Endothelial cell of umbilical vein (primary cell): Measurements from ENCODE around the gene DNAJB8. TPM values are rescaled to one million over a fixed set of nuclear protein-coding genes. Genes with fewer than 3 reads are reported as not detected.

Experiments
- BruUV-seq: library from RNA; stranded (reverse); fragments of 400-500 nt; replicated peaks from 2 replicates; lab custom pipeline; 2021; lab: Mats Ljungman, UMichigan
- CTCF ChIA-PET: fragments of 300-600, 350-600 bp; sonication (Branson Sonifier 250); formaldehyde crosslinking; loops from one replicate; lab custom pipeline; 2021; ENCODE audit warnings: antibody characterized with exemption, inconsistent platforms; lab: Charles Lee
- POLR2A ChIA-PET: fragments of 300-600, 350-600 bp; sonication (Branson Sonifier 250); formaldehyde crosslinking; loops from one replicate; lab custom pipeline; 2021; ENCODE audit warnings: antibody characterized with exemption, inconsistent platforms; lab: Charles Lee
- DNase-seq: peaks from one replicate; pipeline ENCODE4 v3.0.0-alpha.2; 2011; ENCODE audit warnings: low read depth, low spot score
- FAIRE-seq: peaks from 2 replicates; lab custom pipeline; 2011; peaks lifted over from hg19 to GRCh38; lab: Jason Lieb, UNC
- H2AFZ ChIP-seq: 2 replicates; pipeline ENCODE4 v1.6.0; 2012; ENCODE audit warnings: low read depth, low read length, control low read depth, inconsistent platforms
- H3K27ac ChIP-seq: 2 replicates; pipeline ENCODE4 v1.5.1; 2011; ENCODE audit warnings: low read depth, mild to moderate bottlenecking, control low read depth, low read length, moderate library complexity; ENCODE audit not compliant: insufficient read depth
- H3K27me3 ChIP-seq, 2 experiments: 2 replicates each; pipeline versions ENCODE4 v1.6.0 to v1.6.1; 2011; ENCODE audit warnings: low read length in 2 of 2, mixed read lengths in 1 of 2; ENCODE audit not compliant: control insufficient read depth in 2 of 2, insufficient read depth in 2 of 2
- H3K36me3 ChIP-seq, 2 experiments: 2 replicates in 1 of 2; 3 replicates in 1 of 2; pipeline ENCODE4 v1.5.1; 2011; ENCODE audit warnings: low read length in 2 of 2, mild to moderate bottlenecking in 1 of 2, moderate library complexity in 1 of 2; ENCODE audit not compliant: control insufficient read depth in 2 of 2, insufficient read depth in 2 of 2; ENCODE audit errors: extremely low read depth in 1 of 2
- H3K4me1 ChIP-seq: 3 replicates; pipeline ENCODE4 v1.5.1; 2011; ENCODE audit warnings: mild to moderate bottlenecking, low read length; ENCODE audit not compliant: control insufficient read depth, insufficient read depth; ENCODE audit errors: extremely low read depth
- H3K4me2 ChIP-seq: 2 replicates; pipeline ENCODE4 v1.6.1; 2011; ENCODE audit warnings: low read length, control low read depth, mixed read lengths; ENCODE audit not compliant: insufficient read depth
- H3K4me3 ChIP-seq, 3 experiments: fragments of 200-600 bp in 1 of 3; sonication (generic), shearing (Covaris generic) in 1 of 3; replicated peaks in 1 of 3; 2 replicates each; pipeline ENCODE4 v1.5.1; 2011 to 2016; ENCODE audit warnings: control low read depth in 3 of 3, low read length in 3 of 3, mild to moderate bottlenecking in 2 of 3, inconsistent platforms in 1 of 3, low read depth in 1 of 3, moderate library complexity in 1 of 3; ENCODE audit not compliant: insufficient read depth in 1 of 3
- H3K79me2 ChIP-seq: 2 replicates; pipeline ENCODE4 v1.6.0; 2012; ENCODE audit warnings: low read length, inconsistent platforms; ENCODE audit not compliant: control insufficient read depth, insufficient read depth
- H3K9ac ChIP-seq: replicated peaks from 2 replicates; pipeline ENCODE3; 2011; ENCODE audit warnings: low read length, control low read depth; ENCODE audit not compliant: insufficient read depth; ENCODE audit errors: extremely low read depth
- H3K9me1 ChIP-seq: replicated peaks from 3 replicates; pipeline ENCODE4 v1.6.0; 2011; ENCODE audit warnings: mild to moderate bottlenecking, low read length; ENCODE audit not compliant: control insufficient read depth, insufficient read depth; ENCODE audit errors: extremely low read depth
- H3K9me3 ChIP-seq: replicated peaks from 2 replicates; pipeline ENCODE4 v1.5.1; 2012; ENCODE audit warnings: low read length, inconsistent platforms; ENCODE audit not compliant: control insufficient read depth, insufficient read depth
- H4K20me1 ChIP-seq: replicated peaks from 2 replicates; pipeline ENCODE3; 2011; ENCODE audit warnings: mild to moderate bottlenecking, low read length; ENCODE audit not compliant: control insufficient read depth, insufficient read depth; ENCODE audit errors: extremely low read depth
- FOS ChIP-seq: IDR thresholded peaks from 2 replicates; pipeline ENCODE4 v1.6.1; 2011; ENCODE audit warnings: mild to moderate bottlenecking, low read length, moderate library complexity, borderline replicate concordance; ENCODE audit not compliant: insufficient read depth
- GATA2 ChIP-seq: IDR thresholded peaks from 2 replicates; pipeline ENCODE4 v1.7.0; 2011; ENCODE audit warnings: low read depth, mild to moderate bottlenecking, moderate library complexity, mixed read lengths, low read length; ENCODE audit not compliant: insufficient read length, insufficient read depth
- JUN ChIP-seq: IDR thresholded peaks from 2 replicates; pipeline ENCODE4 v1.6.1; 2011; ENCODE audit warnings: borderline replicate concordance, low read depth; ENCODE audit not compliant: insufficient read length, insufficient read depth
- MYC ChIP-seq: IDR thresholded peaks from one replicate; pipeline ENCODE4 v1.6.1; 2011; ENCODE audit warnings: mild to moderate bottlenecking, low read depth, low read length
- POLR2A ChIP-seq: IDR thresholded peaks from 2 replicates; pipeline ENCODE4 v1.6.1; 2012; ENCODE audit warnings: low read depth, mild to moderate bottlenecking, control low read depth, low read length
- dilution Hi-C: fragments of 300-500 bp; cut with MboI; formaldehyde crosslinking; loops from one replicate; pipeline ENCODE4 v1.15.0; 2019; ENCODE audit warnings: low sequenced_read_pairs; ENCODE audit not compliant: extremely low pct_ligation_motif_present
- intact Hi-C: fragments of 100-400 bp; cut with micrococcal nuclease; formaldehyde crosslinking; loops from one replicate; pipeline ENCODE4 v1.10.0; 2022
- polyA plus RNA-seq, 4 experiments: library from polyadenylated mRNA; depleted of rRNA in 3 of 4; stranded (reverse) in 3 of 4; unstranded in 1 of 4; fragments of >200 nt; gene quantifications; 2 replicates each; pipeline versions ENCODE4 v1.2.1 to v1.2.3, GENCODE V29; 2011 to 2012; ENCODE audit warnings: missing spikeins in 1 of 4
- total RNA-seq: library from RNA; stranded (reverse); gene quantifications from 2 replicates; pipeline ENCODE4 v1.2.3, GENCODE V29; 2021
- TF ChIP-seq, protein P1 (sequence below): IDR thresholded peaks from 2 replicates; pipeline ENCODE4 v1.6.1; 2011; ENCODE audit not compliant: insufficient read depth, insufficient read length

DNAJB8 gene
- total and polyA plus RNA-seq, 2 donors (not counting 3 experiments of a cell fraction or from before 2014, with no cell fraction given) = not detected

DNA sequence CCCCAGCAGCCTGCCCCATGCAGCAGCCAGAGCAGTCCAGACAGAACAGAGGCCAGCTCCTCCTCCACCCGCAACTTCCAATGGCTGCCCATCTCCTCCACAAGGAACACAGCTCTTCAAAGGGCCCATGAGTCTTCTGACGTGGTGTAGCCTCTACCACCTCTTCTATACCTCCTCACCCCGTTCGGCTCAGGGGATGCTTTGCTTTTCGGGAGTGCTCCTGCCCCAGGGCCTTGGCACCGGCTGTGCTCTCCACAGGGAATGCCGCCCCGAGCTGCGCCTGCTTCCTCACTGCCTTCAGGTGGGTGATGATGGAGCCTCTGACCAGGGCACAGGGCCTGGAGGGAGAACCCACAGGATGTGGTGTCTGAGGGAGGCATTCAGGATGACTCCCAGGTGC, 14.6 kb downstream of the DNAJB8 start:
- CTCF ChIA-PET = no interaction called here
- FAIRE-seq (no peak), DNase-seq (no peak)
- Histone ChIP-seq H3K36me3 (no peaks in the 10 kb centered on the region), H3K9me3 (no peaks in the 10 kb centered on the region), H3K4me3 (no peak overlapping the region), H4K20me1 (no peaks in the 10 kb centered on the region), H3K79me2 (no peaks in the 10 kb centered on the region), H3K4me2 (no peak overlapping the region), H3K27me3 (peaks cover 5 to 24% of the 10 kb centered on the region in 2 experiments), H2AFZ (no peak overlapping the region), H3K9ac (no peak overlapping the region), H3K27ac (no peak overlapping the region), H3K9me1 (no peaks in the 10 kb centered on the region), H3K4me1 (peaks cover 6% of the 10 kb centered on the region)
- intact Hi-C loops = no loop called here
- dilution Hi-C loops = no loop called here
- no TSS peak for BruUV-seq
- POLR2A ChIA-PET = no interaction called here
- TF ChIP-seq POLR2A (no peak), JUN (no peak), GATA2 (no peak), FOS (no peak), MYC (no peak)
- TF ChIP-seq, protein P1, sequence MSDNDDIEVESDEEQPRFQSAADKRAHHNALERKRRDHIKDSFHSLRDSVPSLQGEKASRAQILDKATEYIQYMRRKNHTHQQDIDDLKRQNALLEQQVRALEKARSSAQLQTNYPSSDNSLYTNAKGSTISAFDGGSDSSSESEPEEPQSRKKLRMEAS = no peak

- intact Hi-C loops (no loop called here), dilution Hi-C loops (loop anchor here (25.0 kb wide), 1 partner anchor 138 kb away; no protein-coding TSS in a partner anchor)
- FAIRE-seq (no peak), DNase-seq (peak; percentile 46)
- no TSS peak for BruUV-seq
- Histone ChIP-seq H3K9me3 (no peaks in the 10 kb centered on the region), H3K27me3 (peaks cover 0 to 6% of the 10 kb centered on the region in 2 experiments), H3K4me2 (no peak overlapping the region), H3K27ac (no peak overlapping the region), H2AFZ (no peak overlapping the region), H3K36me3 (no peaks in the 10 kb centered on the region), H3K9me1 (no peaks in the 10 kb centered on the region), H3K4me3 (no peak overlapping the region), H4K20me1 (no peaks in the 10 kb centered on the region), H3K9ac (no peak overlapping the region), H3K4me1 (peaks cover 6% of the 10 kb centered on the region), H3K79me2 (no peaks in the 10 kb centered on the region)
- ChIA-PET CTCF (interaction anchor here (1.0 to 1.4 kb wide), 6 partner anchors 9 to 135 kb away, joined by 3 to 6 read pairs (median 4); no protein-coding TSS in a partner anchor), POLR2A (no interaction called here)
- TF ChIP-seq POLR2A (no peak), JUN (peak; percentile 49)
Measured at GRCh38 chr3:128449111-128449638, 17.5 kb downstream of the DNAJB8 start.
